ENCODE measurements around the gene TDRD12.

- TF ChIP-seq RXRA (IDR thresholded peaks at IDR 0.05), result no peak
- no peak for TF ChIP-seq CTCF (IDR thresholded peaks at IDR 0.05; ENCODE audit: low read depth, low read length, missing input control)
- TF ChIP-seq RAD21 (IDR thresholded peaks at IDR 0.05), result no peak
- no peak for TF ChIP-seq MAX (IDR thresholded peaks at IDR 0.05)
- TF ChIP-seq HNF4G (IDR thresholded peaks at IDR 0.05), result no peak
- TF ChIP-seq YY1 (IDR thresholded peaks at IDR 0.05), result no peak
- no peak for TF ChIP-seq GABPA (IDR thresholded peaks at IDR 0.05 in 1 of 2, conservative IDR thresholded peaks at IDR 0.05 in 1 of 2)
- TF ChIP-seq EGR1 (IDR thresholded peaks at IDR 0.05; ENCODE audit: low read depth in 2 of 2), result no peak
- TF ChIP-seq REST (IDR thresholded peaks at IDR 0.05), result no peak
- no peak for TF ChIP-seq ZBTB33 (IDR thresholded peaks at IDR 0.05)
- TF ChIP-seq JUND (IDR thresholded peaks at IDR 0.05), result no peak
- no peak for TF ChIP-seq SP1 (IDR thresholded peaks at IDR 0.05)
Observed at GRCh38 chr19:32843716-32844245, 124.2 kb downstream of the TDRD12 start.

Measured in liver (tissue), 3 donors.